ENCODE data around the gene NMNAT2. TPM values are rescaled to one million over a fixed set of nuclear protein-coding genes. Genes with fewer than 3 reads are reported as not detected.
A peak's percentile ranks its signal among the peaks of the same experiment; 100 is the strongest.
"Not testable (repeated sequence)": the region's sequence is repeated elsewhere in the genome, so short reads cannot be mapped to it uniquely, and the experiment has no call there.

The NMNAT2 gene
- total RNA-seq, 1 donor from 2014 or later, result 5.3 TPM

GRCh38 chr1:183418696-183419095 is 516 bp upstream of the NMNAT2 start:
- DNase-seq (ENCODE audit: low read depth), result no peak

GRCh38 chr1:183416850-183417771 is 1.1 kb downstream of the NMNAT2 start:
- DNase-seq (ENCODE audit: low read depth), result peak; percentile 53

- DNase-seq (ENCODE audit: low read depth), result no peak
These were observed 3.8 kb downstream of the NMNAT2 start for GRCh38 chr1:183414365-183414764.

DNA sequence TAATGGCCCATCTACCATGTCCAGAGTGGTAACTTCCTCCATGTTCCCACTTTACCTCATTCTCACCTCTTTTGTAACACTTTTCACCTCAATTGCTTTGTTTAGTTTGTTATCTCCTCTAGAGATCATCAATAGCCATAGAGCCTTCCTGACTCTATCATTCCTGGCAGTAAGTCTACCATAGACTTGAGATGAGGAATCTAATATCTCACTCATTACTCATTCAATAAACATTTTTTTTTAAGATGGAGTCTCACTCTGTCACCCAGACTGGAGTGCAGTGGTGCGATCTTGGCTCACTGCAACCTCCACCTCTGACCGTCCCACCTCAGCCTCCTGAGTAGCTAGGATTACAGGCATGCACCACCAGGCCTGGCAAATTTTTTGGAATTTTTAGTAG is 7.1 kb downstream of the NMNAT2 start:
- no peak for DNase-seq (ENCODE audit: low read depth)

DNA sequence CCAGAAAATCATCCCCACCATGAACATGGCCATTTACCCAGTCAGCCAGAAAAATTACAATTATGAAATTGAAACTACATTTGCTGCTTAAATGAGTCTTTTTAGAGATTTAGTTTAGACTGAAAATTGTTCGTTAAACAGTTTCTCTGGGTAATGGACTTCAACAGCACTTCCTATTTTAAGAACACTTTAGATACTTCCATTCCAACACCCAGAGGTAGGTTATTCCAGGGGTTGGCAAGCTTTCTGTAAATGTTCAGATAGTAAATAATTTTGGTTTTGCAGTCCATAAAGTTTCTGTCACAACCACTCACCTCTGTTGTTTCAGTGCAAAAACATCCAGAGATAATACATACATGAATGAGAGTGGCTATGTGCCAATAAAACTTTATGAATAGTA is 10.2 kb downstream of the NMNAT2 start:
- DNase-seq (ENCODE audit: low read depth), result no peak

GRCh38 chr1:183407474-183407873 is 10.7 kb downstream of the NMNAT2 start:
- DNase-seq (ENCODE audit: low read depth), result no peak

DNA sequence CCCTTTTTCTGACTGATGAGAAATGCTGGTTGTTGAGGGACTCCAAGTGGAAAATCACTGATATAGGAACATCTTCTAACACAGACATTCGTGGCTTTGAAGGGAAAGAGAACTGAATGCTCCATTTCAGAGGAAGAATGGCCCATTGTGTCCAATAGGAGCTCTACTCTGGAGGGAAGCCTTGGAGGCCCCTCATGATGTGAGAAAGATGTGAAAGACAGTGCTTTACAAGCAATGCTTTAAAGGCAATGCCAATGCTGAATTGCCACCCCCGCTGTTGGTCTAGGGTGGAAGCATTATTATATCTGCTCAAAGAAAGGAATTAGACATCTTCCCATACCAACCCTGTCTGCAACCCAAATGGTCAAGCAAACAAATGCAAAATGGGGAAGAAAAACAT is 13.7 kb downstream of the NMNAT2 start:
- no peak for DNase-seq (ENCODE audit: low read depth)

GRCh38 chr1:183403498-183403897 is 14.7 kb downstream of the NMNAT2 start:
- no peak for DNase-seq (ENCODE audit: low read depth)

DNA sequence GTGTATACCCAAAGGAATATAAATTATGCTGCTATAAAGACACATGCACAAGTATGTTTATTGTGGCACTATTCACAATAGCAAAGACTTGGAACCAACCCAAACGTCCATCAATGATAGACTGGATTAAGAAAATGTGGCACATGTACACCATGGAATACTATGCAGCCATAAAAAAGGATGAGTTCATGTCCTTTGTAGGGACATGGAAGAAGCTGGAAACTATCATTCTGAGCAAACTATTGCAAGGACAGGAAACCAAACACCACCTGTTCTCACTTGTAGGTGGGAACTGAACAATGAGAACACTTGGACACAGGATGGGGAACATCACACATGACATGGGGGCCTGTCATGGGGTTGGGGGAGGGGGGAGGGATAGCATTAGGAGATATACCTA is 16.6 kb downstream of the NMNAT2 start:
- not testable (repeated sequence) for DNase-seq (ENCODE audit: low read depth)

GRCh38 chr1:183394435-183394834 is 23.7 kb downstream of the NMNAT2 start:
- DNase-seq (ENCODE audit: low read depth), result no peak

DNA sequence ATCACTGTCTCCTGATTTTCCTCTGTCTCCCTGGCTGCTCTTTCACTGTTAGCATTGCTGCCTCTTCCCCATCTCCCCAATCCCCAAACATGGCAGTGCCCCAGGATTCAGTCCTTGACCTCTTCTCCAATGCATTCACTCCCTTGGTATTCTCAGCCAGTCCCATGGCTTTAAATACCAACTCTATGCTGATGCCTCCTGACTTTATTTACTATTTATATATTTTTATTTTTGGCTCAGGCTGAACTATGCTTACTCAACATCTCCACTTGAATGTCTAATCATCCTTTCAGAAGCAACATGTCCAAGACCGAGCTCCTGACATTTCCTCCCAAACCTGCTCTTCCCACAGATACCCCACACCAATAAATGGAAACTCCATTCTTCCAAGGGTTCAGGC is 26.3 kb downstream of the NMNAT2 start:
- DNase-seq (ENCODE audit: low read depth), result peak; percentile 50

GRCh38 chr1:183390561-183390960 is 27.6 kb downstream of the NMNAT2 start:
- DNase-seq (ENCODE audit: low read depth), result no peak

GRCh38 chr1:183388735-183389134 is 29.4 kb downstream of the NMNAT2 start:
- DNase-seq (ENCODE audit: low read depth), result no peak

- DNase-seq (ENCODE audit: low read depth), result peak; percentile 22
These were observed 32.6 kb downstream of the NMNAT2 start for GRCh38 chr1:183385340-183386144.

DNA sequence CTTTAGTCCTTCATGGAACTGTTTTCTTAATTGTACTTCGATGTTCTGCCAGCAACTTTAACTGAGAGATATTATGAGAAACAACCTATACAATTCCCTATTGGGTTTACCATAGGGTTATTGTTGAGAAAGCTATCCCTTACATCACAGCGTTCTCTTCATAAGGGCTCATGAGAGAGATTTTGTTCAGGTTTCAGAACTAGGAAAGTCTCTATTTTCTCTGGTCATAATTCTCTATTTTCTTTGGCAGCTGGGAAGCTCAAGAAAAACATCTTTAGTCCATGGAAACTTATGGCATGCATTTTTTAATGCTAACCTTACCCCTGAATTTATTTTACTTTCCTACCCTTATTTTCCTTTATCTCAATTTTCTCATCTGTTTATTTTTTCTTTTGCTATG is 38.2 kb downstream of the NMNAT2 start:
- no peak for DNase-seq (ENCODE audit: low read depth)

DNA sequence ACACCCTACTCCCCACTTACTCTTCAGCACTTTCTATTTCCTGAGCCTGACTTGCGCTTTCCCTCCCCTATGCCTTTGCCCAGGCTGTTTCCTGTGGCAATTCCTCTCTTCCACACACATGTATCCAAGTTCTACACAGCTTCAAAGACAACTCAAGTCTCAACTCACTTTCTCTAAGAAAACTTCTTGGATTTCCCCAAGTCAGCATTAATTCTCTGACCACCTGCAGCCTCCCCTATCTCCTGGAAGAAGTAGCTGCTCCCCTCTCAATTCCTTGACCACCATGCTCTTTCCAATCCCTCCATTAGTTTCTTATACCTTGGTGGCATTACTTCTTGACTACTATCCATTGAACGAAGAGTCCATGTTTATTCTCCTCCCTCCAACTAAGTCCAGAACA is 42.8 kb downstream of the NMNAT2 start:
- DNase-seq (ENCODE audit: low read depth), result no peak

DNA sequence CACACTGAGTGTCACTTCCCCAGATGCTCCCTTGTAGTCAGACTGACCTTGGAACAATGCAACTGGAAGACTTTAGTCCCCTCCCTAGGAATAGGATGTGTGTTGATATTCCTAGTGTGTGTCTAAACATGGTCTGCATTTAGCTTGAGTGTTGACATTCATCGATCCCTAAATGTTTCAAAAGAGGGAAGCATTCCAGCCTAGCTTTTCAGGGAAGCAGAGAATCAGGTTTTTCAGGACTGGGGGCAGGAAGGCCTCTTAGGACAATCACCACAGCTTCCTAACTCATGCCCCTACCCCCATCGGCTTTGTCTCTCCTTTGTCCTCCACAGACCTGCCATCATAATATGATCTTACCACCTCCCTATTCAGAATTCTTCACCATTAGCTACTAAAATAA is 43.4 kb downstream of the NMNAT2 start:
- no peak for DNase-seq (ENCODE audit: low read depth)

- DNase-seq (ENCODE audit: low read depth), result no peak
These were observed 45.5 kb downstream of the NMNAT2 start for GRCh38 chr1:183372586-183373230.

DNA sequence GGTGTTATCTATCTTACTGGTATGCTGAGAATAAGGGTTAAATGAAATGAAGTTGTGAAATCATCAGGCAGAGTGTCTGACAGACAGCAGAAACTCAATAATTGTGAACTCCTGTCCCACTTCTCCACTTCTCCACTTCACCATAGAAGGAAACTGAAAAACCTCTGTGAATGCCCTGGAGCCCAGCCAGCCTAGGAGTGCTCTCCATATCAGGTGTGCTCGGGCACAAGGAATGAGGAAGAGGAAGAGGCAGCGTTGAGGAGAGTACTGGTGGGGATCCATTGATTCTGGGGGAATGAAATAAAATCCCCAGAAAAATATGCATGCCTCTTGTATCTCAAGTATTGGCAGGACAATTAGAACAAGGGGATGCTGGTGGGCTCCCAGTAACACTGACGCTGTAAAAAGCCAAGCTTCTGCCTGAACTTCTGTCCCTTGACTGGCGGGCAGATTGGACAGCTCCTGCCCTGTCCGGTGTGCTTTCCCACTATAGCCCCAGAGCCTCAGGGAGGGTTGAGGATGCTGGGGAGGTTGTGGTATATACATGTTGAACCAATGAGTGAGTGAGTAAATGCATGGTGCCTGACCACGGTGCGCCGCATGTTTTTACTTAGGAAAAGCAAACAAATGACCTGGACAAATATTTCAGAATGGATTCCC is 47.7 kb downstream of the NMNAT2 start:
- no peak for DNase-seq (ENCODE audit: low read depth)

- peak; percentile 74 for DNase-seq (ENCODE audit: low read depth)
These were observed 49.7 kb downstream of the NMNAT2 start for GRCh38 chr1:183368213-183369108.
